Karpas-422 (cell line): Measurements from ENCODE around the gene PDSS1. TPM values are rescaled to one million over a fixed set of nuclear protein-coding genes. Genes with fewer than 3 reads are reported as not detected.
"Not testable (repeated sequence)": the region's sequence is repeated elsewhere in the genome, so short reads cannot be mapped to it uniquely, and the experiment has no call there.

Source experiments
- DNase-seq: peaks from one replicate; pipeline ENCODE4 v3.0.0-alpha.2; 2015
- H2AFZ ChIP-seq: fragments of 200-600 bp; sonication (generic); 2 replicates; pipeline ENCODE4 v1.6.1; 2014; ENCODE audit warnings: antibody characterized with exemption, low read length, mixed read lengths
- H3K27ac ChIP-seq: fragments of 200-600 bp; sonication (generic); 2 replicates; pipeline ENCODE4 v1.5.1; 2014; ENCODE audit warnings: mild to moderate bottlenecking, low read length, moderate library complexity
- H3K27me3 ChIP-seq: fragments of 200-600 bp; sonication (generic); 2 replicates; pipeline ENCODE4 v1.6.1; 2014; ENCODE audit warnings: low read length, mixed read lengths
- H3K36me3 ChIP-seq: fragments of 200-600 bp; sonication (generic); 2 replicates; pipeline ENCODE4 v1.6.1; 2014; ENCODE audit warnings: low read length, mixed read lengths; ENCODE audit not compliant: insufficient read depth
- H3K4me1 ChIP-seq: fragments of 200-600 bp; sonication (generic); 2 replicates; pipeline ENCODE4 v1.6.1; 2014; ENCODE audit warnings: mild to moderate bottlenecking, low read length, mixed read lengths
- H3K4me2 ChIP-seq: fragments of 200-600 bp; sonication (generic); 2 replicates; pipeline ENCODE4 v1.6.1; 2014; ENCODE audit warnings: low read length, low read depth, mild to moderate bottlenecking; ENCODE audit not compliant: poor library complexity, severe bottlenecking
- H3K4me3 ChIP-seq: fragments of 200-600 bp; sonication (generic); 2 replicates; pipeline ENCODE4 v1.5.1; 2014; ENCODE audit warnings: mild to moderate bottlenecking, antibody characterized with exemption, low read length, mixed read lengths
- H3K79me2 ChIP-seq: fragments of 200-600 bp; sonication (generic); 2 replicates; pipeline ENCODE4 v1.6.1; 2014; ENCODE audit warnings: mild to moderate bottlenecking, low read length, mixed read lengths
- H3K9ac ChIP-seq: fragments of 200-600 bp; sonication (generic); 2 replicates; pipeline ENCODE4 v1.6.0; 2014; ENCODE audit warnings: low read length
- H3K9me2 ChIP-seq: fragments of 200-600 bp; sonication (generic), shearing (Covaris generic); replicated peaks from 2 replicates; pipeline ENCODE4 v1.6.0; 2014; ENCODE audit warnings: mild to moderate bottlenecking, low read length, moderate library complexity; ENCODE audit not compliant: insufficient read depth
- H3K9me3 ChIP-seq: fragments of 300-700, 200-600 bp; sonication (generic); 2 replicates; pipeline ENCODE4 v1.6.1; 2014; ENCODE audit warnings: low read length, mixed read lengths
- H4K20me1 ChIP-seq: fragments of 200-600 bp; sonication (generic); 2 replicates; pipeline ENCODE4 v1.6.1; 2014; ENCODE audit warnings: mild to moderate bottlenecking, antibody characterized with exemption, low read length, low read depth; ENCODE audit not compliant: insufficient read depth
- total RNA-seq: library from RNA; depleted of rRNA; stranded (reverse); fragments of >200 nt; shearing (Covaris generic); gene quantifications from 2 replicates; pipeline ENCODE4 v1.2.3, GENCODE V29; 2014; ENCODE audit warnings: low replicate concordance

The PDSS1 gene
- total RNA-seq, 1 experiment from 2014 or later = 13.6 TPM

DNA sequence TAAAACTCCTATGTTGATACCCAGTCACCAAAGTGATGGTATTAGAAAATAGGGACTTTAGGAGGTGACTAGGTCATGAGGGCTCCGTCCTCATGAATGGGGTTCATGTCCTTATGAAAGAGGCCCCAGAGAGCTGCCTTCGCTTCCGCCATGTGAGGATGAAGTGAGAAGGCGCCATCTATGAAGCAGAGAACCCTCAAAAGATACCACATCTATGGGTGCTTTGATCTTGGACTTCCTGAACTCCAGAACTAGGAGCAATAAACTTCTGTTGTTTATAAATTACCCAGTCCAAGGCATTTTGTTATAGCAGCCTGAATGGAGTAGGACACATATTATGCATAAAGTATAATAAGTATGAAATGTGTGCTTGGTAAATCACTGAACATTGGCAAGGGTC lies 8.1 kb upstream of the PDSS1 start:
- H3K27me3 ChIP-seq = no peaks in the 10 kb centered on the region
- H3K9ac ChIP-seq = no peak overlapping the region
- peaks cover 13% of the 10 kb centered on the region for H3K4me1 ChIP-seq
- no peak overlapping the region for H3K4me3 ChIP-seq
- H2AFZ ChIP-seq = no peak overlapping the region
- H3K4me2 ChIP-seq = no peak overlapping the region
- H3K36me3 ChIP-seq = no peaks in the 10 kb centered on the region
- no peak for DNase-seq
- no peak overlapping the region for H3K27ac ChIP-seq
- H3K9me3 ChIP-seq = no peaks in the 10 kb centered on the region
- no peaks in the 10 kb centered on the region for H3K9me2 ChIP-seq
- no peaks in the 10 kb centered on the region for H4K20me1 ChIP-seq
- H3K79me2 ChIP-seq = no peaks in the 10 kb centered on the region

DNA sequence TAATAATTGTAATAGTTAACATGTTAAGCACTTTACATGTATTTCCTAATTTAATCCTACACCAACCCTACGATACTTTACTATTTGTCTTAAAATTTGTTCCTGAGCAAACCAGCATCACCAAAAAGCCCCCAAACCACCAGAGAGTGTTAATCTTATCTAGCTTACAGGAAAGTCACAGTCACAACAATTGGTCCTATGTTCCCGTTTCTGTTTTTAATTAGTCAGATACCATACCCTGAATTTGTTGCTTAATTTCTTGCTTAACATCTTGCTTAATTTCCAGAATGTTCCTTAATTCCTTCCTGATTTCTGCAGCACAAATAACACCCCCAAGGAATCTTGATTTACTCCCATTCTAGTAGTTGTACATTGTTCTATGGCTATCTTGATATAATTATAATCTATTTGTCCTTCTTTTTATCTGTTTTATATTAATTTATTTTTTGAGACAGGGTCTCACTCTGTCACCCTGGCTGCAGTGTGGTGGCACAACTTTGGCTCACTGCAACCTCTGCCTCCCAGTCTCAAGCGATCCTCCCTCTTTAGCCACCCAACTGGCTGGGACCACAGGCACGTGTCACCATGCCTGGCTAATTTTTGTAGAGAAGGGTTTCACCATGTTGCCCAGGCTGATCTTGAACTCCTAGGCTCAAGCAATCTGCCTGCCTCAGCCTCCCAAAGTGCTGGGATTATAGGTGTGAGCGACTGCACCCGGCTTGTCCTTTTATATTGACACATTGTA lies 6.6 kb upstream of the PDSS1 start:
- H2AFZ ChIP-seq = no peak overlapping the region
- DNase-seq = no peak
- no peaks in the 10 kb centered on the region for H3K27me3 ChIP-seq
- no peaks in the 10 kb centered on the region for H3K36me3 ChIP-seq
- H3K9ac ChIP-seq = no peak overlapping the region
- no peak overlapping the region for H3K27ac ChIP-seq
- no peak overlapping the region for H3K4me2 ChIP-seq
- peaks cover 6% of the 10 kb centered on the region for H3K4me1 ChIP-seq
- no peaks in the 10 kb centered on the region for H3K9me3 ChIP-seq
- H3K4me3 ChIP-seq = no peak overlapping the region
- no peaks in the 10 kb centered on the region for H3K9me2 ChIP-seq
- H3K79me2 ChIP-seq = no peaks in the 10 kb centered on the region
- H4K20me1 ChIP-seq = no peaks in the 10 kb centered on the region

DNA sequence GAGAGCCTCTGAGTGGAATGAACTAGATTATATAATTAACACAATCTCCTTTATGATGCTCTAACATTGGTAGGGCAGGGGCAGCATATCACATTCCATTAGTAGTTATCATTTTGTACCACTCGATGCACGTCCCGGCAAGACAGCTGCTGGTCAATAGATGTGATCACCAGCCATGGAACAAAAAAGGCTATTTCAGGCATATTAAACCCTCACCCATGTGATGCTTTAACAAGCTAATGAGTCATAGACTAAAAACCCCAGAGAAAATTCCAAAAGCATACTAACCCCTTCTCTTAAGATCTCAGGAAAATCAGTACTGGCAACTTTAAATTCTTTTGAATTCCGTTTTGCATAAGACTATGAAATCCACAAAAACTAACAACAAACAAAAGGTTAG lies 3.0 kb upstream of the PDSS1 start:
- H3K4me3 ChIP-seq, DNase-seq, H3K27ac ChIP-seq, H2AFZ ChIP-seq, H4K20me1 ChIP-seq, H3K9me2 ChIP-seq, H3K27me3 ChIP-seq, H3K9me3 ChIP-seq, H3K36me3 ChIP-seq, H3K4me2 ChIP-seq, H3K9ac ChIP-seq: not testable (repeated sequence)
- Histone ChIP-seq H3K4me1 (peaks cover 24% of the 10 kb centered on the region), H3K79me2 (peaks cover 20% of the 10 kb centered on the region)

DNA sequence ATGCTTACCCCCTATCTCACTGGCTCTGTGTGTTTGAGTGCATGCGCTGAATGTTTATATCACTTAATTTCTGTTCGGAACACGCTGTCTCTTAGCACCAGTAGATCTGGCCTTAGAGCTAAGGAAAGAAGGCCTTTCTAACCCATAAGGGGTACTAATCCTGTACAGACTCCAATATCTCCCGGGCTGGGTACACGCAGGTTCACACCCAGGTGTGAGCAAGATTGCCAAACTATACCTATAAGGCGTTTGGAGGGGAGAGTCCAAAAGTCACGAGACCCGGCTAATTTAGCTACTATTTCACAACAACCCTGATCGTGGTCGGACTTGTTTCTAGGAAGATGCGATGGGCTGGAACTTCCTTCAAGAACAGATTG lies 727 bp upstream of the PDSS1 start:
- peak overlapping the region; percentile 73 for H3K4me2 ChIP-seq
- H3K4me1 ChIP-seq = peaks cover 47% of the 10 kb centered on the region
- H3K36me3 ChIP-seq = peaks cover 7% of the 10 kb centered on the region; the same call in 1 of the 2 replicates
- H3K27me3 ChIP-seq = no peaks in the 10 kb centered on the region
- DNase-seq = no peak
- peak overlapping the region; percentile 54 for H3K27ac ChIP-seq
- H3K9me3 ChIP-seq = no peaks in the 10 kb centered on the region
- no peaks in the 10 kb centered on the region for H3K9me2 ChIP-seq
- peaks cover 42% of the 10 kb centered on the region for H3K79me2 ChIP-seq
- peak overlapping the region; percentile 93 for H3K4me3 ChIP-seq
- H2AFZ ChIP-seq = peak overlapping the region; percentile 66; the same call in 1 of the 2 replicates
- H4K20me1 ChIP-seq = 0 out of 2 replicates have a peak, but pooled peaks cover 4% of the 10 kb centered on the region
- peak overlapping the region; percentile 94 for H3K9ac ChIP-seq

DNA sequence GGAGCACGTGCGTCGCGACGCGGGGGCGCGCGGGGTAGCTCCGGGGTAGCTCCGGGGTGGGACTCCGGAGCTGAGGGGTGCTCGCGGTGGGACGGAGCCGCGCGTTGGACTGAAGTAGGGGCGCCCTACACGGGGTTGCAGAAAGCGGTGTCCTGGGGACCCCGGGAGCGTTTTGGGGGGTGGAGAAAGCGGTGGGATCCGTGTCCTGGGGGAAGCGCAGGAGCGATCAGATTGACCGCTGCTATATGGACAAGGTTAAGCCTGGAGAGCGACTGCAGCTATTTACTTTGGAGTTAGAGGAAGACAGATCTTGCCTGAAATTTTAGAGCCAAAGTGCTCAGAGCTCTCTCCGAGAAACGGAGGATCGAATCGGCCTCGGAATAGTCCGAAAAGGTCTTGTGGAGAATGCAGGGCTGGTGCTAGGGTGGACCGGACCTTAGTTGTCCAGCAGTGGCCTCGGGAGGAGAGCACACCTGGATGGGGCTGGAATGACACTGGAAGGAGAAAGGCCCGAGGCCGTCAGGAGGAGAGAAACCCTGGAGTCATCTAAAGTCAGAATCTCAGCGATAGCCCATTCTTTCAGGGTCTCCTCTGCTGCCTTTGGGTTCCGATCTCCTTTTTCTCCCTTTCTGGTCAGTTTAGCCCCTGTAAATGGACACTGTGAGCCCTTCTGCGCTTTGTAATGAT lies 564 bp downstream of the PDSS1 start:
- Histone ChIP-seq H3K9me3 (no peaks in the 10 kb centered on the region), H3K9ac (peak overlapping the region; percentile 94), H3K36me3 (peaks cover 15% of the 10 kb centered on the region; the same call in 1 of the 2 replicates), H3K9me2 (no peaks in the 10 kb centered on the region), H3K79me2 (peaks cover 55% of the 10 kb centered on the region), H3K4me1 (peaks cover 51% of the 10 kb centered on the region), H3K4me3 (peak overlapping the region; percentile 93), H4K20me1 (0 out of 2 replicates have a peak, but pooled peaks cover 6% of the 10 kb centered on the region), H3K27me3 (no peaks in the 10 kb centered on the region), H3K27ac (peak overlapping the region; percentile 54; the same call in 1 of the 2 replicates), H2AFZ (no peak overlapping the region), H3K4me2 (peak overlapping the region; percentile 73)
- DNase-seq = no peak

DNA sequence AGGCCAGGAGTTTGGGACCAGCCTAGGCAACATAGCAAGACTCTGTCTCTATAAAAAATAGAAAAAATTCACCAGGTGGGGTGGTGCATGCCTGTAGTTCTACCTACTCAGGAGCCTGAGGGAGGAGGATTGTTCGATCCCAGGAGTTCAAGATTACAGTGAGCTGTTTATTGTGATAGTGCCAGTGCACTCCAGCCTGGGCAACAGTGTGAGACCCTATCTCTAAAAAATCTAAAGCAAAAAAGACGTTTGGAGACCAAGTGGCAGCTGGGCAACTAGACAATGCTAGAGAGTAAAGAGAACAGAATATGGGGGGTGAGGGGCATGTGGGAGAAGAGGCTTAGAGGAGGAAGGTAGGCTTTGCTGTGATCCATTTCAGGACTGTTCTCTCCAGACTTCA lies 1.4 kb downstream of the PDSS1 start:
- peak overlapping the region; percentile 93 for H3K4me3 ChIP-seq
- peak overlapping the region; percentile 73 for H3K4me2 ChIP-seq
- H3K9me2 ChIP-seq = no peaks in the 10 kb centered on the region
- peaks cover 60% of the 10 kb centered on the region for H3K79me2 ChIP-seq
- peak overlapping the region; percentile 54; the same call in 1 of the 2 replicates for H3K27ac ChIP-seq
- no peak for DNase-seq
- peak overlapping the region; percentile 94 for H3K9ac ChIP-seq
- H3K27me3 ChIP-seq = no peaks in the 10 kb centered on the region
- H3K4me1 ChIP-seq = peaks cover 50% of the 10 kb centered on the region
- no peak overlapping the region for H2AFZ ChIP-seq
- no peaks in the 10 kb centered on the region for H3K9me3 ChIP-seq
- peaks cover 18% of the 10 kb centered on the region; the same call in 1 of the 2 replicates for H3K36me3 ChIP-seq
- 0 out of 2 replicates have a peak, but pooled peaks cover 6% of the 10 kb centered on the region for H4K20me1 ChIP-seq

DNA sequence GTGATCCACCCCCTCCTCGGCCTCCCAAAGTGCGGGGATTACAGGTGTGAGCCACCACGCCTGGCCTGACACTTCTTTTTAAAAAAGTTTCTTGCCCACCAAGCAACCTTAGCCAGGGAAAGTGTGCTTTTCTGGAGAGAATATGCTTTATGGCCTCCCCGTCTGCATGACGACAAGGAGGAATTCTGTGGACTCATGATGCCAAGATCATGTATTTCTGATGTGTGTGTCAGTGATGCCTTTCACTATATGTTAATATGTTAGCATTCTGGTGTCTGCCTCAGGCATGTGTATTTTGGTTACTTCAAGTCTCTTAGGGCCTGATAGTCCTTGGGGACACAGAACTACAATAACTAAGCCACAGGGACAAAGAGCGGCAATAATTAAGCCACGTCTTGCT lies 2.1 kb downstream of the PDSS1 start:
- Histone ChIP-seq H3K4me3 (peak overlapping the region; percentile 93; the same call in 1 of the 2 replicates), H3K36me3 (peaks cover 23% of the 10 kb centered on the region; the same call in 1 of the 2 replicates), H3K9ac (peak overlapping the region; percentile 16; the same call in 1 of the 2 replicates), H2AFZ (no peak overlapping the region), H3K4me2 (peak overlapping the region; percentile 73), H3K4me1 (peaks cover 45% of the 10 kb centered on the region), H3K27me3 (no peaks in the 10 kb centered on the region), H3K79me2 (peaks cover 67% of the 10 kb centered on the region), H4K20me1 (0 out of 2 replicates have a peak, but pooled peaks cover 6% of the 10 kb centered on the region), H3K9me3 (no peaks in the 10 kb centered on the region), H3K9me2 (no peaks in the 10 kb centered on the region), H3K27ac (0 out of 2 replicates have a peak overlapping the region, but pooled peaks have one; percentile 33)
- peak; percentile 52 for DNase-seq
